ENCODE results near the gene SPINK8.
"Not testable (repeated sequence)": the region's sequence is repeated elsewhere in the genome, so short reads cannot be mapped to it uniquely, and the experiment has no call there.

Gene SPINK8

DNA sequence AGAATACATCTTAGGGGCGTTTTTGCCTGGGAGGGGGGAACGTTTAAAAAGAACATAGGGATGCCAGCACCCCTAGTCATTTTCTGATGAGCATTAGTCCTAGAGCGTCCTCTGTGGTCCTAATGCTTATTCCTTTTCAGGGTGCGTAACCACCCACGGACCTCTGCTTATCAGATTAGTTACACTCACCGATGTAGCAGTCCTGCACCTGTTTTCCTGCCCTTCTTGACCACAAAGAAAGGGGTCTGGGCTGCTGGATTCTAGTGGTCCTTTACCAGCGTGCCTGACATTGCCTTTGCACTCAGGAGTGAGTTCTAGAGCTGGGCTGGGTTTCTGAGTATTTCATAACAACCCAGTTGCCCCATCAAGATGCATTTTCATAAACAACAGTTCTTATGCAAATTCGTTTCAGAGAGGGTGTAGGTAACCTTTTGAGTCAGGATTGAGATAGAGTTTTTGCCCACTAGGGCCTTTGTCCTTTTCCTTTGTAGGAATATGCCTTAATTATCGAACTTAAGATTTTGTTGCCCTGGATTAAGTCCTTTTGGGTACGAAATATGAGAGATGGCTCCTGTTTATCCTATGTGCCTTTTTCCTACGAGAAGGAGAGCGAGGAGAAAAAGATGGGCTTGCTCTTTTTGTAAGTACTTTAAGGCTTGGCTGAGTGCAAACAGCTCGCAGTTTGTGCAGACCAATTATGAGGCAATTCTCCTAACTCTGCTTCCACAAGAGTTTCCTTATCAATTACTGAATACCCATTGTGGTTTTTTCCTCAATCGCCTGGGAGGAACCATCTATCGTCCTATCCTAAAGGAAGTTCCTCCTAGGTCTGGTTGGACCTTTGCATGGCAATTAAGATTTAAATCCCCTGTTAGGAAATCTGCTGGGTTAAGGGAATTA is at the start of gene SPINK8:
SPINK8 (minus strand) TSS at position 316 of the 900 bp plus-strand sequence. CDS start 5,320 bp downstream, outside the sequence.
- not testable (repeated sequence) for DNase-seq (ENCODE audit: low read depth)

DNA sequence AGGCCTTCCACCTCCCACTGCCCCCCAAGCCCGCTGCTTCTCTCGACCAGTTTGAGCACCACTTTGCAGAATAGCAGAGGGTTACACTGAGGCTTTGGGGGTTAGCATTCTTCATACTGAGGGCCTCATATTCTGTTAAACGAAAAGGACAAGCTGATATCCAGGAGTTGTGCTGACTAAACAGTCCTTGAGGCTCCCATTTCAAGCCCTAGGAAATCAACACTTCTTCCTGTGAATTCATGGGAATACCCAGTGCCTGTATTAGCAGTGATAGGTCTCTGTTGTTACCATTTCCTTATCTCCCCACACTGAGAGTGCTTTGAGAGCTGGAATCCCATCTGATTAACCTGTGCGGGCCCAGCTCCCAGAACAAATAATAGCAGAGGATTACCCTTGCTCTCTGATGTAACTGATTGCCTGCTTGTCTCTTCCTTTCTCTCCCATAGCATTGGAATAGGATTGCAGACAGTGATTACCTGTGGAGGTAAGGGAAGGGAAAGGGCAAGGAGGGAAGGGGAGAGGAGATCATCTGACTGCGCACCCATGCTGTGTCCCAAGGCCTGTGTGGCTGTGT is 39.5 kb upstream of the SPINK8 start:
- DNase-seq (ENCODE audit: low read depth) = no peak

DNA sequence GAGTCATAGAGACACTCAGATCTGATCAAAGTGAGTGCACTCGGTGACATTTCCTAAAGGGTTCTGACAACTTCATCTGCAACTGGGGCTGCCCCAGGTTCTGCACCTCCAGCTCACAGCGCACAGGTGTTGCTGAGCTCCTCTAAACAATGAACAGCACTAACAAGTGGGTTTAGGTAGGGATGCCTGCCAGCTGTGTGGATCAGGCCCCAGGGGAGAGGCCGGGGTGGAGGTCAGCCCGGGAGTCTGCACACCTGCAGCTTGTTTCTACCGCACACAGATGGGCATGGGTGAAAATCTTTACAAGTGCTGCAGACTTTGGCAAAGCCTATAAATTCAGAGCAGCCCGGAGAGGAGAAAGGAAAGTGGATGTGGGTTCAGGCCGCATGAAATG is 38.9 kb upstream of the SPINK8 start:
- no peak for DNase-seq (ENCODE audit: low read depth)

DNA sequence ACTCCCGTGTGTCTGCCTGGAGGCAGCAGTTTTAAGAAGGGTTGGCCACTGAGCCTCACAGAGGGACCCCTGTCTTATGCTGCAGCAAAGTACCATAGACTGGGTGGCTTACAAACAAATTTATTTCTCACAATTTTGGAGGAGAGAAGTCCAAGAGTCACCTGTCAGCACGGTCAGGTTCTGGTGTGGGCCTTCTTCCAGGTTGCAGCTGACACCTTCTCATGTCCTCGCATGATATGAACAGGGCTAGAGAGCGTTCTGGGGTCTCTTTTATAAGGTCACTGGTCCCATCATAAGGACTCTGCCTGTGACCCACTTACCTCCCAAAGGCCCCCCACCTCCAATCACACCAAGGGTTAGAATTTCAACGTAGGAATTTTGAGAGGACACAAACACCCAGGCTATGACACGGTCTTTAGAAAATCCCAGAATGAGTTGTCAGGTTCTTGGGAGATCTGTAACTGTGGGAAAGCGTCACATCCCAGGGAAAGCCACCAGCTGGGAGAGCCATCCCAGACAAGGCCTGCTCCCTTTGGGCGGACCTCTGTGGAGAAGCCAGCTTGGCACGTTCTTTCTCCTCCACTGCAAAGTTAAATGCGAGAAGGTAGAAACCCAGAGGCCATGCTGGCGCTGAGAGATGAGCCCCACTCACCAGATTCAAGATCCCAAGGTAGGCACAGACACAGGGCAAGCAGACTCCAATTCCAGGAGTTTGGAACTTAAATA is 38.4 kb upstream of the SPINK8 start, which contains the start of gene FBXW12:
FBXW12 (plus strand) TSS at position 569 of the 726 bp plus-strand sequence. CDS start 549 bp downstream, outside the sequence.
- DNase-seq (ENCODE audit: low read depth) = no peak

DNA sequence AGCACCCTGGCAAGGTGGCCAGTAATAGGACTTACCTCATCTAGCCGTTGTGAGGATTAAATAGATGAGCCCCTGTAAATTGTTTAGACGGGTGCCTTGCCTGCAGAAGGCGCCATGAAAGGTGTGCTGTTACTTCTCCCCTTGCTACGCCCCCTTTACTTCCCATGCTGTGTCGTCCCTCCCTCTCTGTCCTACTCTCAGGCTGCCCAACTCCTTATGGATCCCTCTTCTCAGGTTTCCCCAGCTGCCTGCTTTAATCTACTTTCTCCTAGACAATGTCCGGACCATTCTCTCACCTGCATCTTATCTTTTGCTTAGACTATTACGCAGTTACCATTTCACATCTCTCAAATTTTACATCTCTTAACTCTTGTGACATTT is 36.9 kb upstream of the SPINK8 start:
- no peak for DNase-seq (ENCODE audit: low read depth)

DNA sequence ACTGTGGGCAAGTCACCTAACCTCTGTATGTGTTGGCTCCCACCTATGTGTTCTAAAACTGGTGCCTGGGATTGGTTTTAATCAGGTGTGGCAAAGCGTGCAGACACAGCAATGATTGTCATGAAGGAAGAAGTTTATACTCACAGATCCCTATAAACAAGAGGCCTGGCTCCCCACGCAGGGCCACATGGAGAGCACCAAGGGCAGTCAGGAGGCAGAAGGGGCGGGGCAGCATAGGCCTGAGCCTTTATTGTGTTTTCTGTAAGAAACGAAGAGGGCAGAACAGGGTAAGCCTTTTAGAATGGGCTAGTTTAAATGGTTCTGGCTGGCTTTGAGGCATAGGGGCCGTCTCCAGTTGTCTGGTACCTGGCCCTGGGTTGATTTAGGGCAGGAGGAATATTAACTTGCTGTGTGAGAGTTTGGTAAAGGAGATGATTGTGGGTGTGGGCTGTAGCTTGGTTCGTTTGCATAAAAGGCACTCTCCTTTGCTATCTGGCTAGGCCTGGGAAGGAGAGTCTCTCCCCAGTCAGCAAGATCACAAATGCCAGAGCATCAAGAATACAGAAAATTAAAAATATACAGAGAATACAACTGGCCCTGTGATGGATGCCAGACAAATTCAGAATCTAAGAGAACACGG is 36.4 kb upstream of the SPINK8 start:
- DNase-seq (ENCODE audit: low read depth) = no peak

DNA sequence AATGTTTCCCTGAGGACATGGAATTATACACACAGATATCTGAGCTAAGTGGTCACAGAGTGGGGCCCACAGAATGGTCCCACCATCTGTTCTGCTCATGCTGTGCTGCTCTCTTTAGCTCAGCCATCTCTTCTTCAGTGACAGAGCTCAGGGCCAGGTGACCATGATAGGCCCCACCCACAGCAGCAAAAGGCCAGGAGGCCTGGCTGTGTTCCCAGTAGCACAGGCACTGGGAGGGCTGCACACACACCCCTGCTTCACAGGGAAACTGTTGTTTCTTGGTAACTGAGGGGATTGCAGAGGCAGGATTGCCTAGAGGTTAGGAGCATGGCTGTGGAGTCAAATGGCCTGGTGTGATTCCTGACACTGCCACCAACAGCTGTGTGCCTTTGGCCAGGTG is 33.7 kb upstream of the SPINK8 start:
- DNase-seq (ENCODE audit: low read depth) = no peak

DNA sequence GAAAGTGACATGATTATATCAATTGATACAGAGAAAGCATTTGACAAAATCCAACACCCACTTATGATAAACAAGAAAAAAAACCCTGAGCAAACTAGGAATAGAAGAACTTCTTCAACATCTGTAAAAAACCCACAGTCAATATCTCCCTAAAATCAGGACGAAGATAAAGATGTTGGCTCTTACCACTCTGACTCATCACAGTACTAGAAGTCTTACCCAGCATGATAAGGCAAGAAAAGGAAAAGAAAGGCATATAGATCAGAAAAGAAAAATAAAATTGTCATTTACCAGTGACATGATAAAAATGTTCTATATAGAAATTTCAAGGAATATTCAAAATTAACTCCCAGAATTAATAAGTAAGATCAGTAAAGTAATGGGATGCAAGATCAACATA is 31.4 kb upstream of the SPINK8 start:
- DNase-seq (ENCODE audit: low read depth) = no peak

DNA sequence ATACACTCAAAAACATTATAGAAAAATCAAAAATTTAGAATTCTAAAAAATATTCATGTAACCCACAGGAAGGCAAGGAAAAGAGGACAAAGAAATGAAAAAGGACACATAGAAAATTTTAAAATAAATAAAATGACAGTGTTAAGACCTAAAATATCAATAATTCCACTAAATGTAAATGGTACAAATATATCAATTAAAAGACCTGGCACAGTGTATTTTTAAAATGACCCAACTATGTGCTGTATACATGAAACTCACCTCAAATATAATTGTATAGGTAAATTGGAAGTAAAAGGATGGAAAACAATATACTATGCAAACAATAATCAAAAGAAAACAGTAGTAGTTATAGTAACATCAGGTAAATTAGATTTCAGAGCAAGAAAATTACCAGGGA is 28.5 kb upstream of the SPINK8 start:
- no peak for DNase-seq (ENCODE audit: low read depth)

DNA sequence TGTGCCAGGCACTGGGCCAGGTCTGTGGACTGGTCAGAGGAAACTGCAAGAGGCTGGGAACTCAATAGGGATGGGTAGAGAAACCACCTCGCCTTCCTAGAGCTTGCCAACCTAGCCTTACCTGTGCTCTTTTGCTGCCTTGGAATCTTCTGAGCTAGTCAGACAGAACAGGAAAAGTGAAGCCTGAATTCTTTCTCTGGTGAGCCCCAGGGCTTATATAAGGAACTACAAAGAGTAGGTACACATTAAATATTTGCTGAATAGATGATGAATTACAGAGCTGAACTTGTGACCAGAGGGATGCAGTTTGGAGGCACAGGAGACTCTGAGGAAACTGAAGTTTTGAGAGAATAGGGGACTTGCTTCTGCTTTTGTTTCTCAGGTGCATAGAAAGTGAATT is 23.0 kb upstream of the SPINK8 start:
- DNase-seq (ENCODE audit: low read depth) = no peak

DNA sequence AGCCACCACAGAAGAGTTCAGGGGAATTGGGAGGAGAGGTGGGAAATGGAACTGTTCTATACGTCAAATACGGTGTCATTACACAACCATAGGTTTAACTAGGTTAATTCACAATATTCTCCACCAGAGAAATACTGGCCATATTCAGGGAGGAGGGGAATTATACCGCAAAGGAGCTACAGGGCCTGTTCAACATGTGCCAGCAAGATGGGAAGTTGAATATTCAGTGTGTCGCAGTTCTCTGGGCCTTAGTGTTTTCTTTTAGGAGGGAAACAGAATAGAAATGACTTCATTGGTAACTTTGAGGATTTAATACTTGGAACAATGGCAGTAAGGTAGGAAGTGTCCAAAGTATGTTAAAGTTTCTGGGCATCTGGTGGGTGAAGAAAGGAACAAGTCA is 20.5 kb upstream of the SPINK8 start:
- DNase-seq (ENCODE audit: low read depth) = no peak

DNA sequence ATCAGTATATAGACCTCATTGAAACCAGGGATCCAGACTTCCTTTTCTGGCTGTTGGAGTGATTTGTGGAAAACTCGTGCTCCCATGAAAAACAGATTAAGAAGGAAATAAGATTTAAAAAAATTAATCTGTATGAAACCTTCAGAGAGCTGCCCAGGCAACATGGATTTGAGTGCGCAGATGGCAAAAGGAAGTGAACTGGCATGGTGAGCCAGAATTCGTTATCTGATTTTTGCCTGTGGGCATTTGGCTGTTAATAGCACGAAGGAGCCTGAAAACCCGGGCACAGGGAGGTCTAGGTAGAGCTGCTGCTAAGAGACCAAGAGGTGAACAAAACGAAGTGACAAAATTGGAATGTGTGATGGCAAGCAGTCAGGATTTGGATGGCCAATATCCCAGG is 19.1 kb upstream of the SPINK8 start:
- DNase-seq (ENCODE audit: low read depth) = no peak

DNA sequence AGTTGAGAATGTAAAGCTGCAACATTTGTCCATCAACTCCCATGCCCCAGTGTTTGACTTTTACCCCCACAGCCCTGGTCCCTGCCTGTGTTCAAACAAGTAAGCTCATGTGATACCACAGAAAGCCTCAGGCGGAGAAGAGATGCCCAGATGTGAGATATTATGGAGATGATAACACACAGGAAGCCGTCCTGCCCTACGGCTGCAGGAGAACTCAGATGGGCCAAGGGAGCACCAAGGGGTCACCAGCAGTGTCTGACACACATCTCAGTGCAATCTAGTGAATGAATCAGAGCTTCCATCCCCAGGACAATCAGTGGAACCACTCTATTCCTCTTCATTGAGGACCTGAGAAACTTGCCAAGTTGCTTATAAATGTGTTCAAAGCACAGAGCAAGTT is 14.0 kb upstream of the SPINK8 start:
- DNase-seq (ENCODE audit: low read depth) = no peak

DNA sequence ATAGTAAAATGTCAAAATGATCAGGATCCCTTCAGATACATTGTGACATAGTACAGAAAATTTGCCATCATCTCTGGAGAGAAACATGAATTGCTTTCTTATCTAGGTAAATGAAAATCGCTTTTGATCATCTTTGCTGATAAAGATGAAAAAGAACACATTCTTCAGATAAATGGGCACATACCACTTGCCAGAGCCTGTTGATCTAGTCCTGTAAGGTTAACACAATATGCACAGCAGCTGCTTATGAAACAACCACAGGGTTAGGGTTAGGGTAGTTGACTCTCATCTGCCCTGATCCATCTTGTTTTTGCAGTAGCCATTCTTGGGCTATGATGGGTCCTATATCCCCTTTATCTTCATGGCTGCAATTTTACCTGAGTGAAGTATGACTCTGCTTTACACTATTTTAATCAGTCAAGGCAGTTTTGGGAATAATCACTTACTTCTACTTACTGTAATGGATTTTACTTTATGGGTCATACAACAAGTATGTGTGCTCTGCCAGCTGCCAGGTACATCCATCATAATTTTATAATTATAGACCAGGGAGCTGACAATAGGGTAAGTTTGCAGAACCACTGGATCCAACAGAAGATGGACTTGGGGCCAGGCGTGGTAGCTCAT is 12.6 kb upstream of the SPINK8 start:
- no peak for DNase-seq (ENCODE audit: low read depth)

DNA sequence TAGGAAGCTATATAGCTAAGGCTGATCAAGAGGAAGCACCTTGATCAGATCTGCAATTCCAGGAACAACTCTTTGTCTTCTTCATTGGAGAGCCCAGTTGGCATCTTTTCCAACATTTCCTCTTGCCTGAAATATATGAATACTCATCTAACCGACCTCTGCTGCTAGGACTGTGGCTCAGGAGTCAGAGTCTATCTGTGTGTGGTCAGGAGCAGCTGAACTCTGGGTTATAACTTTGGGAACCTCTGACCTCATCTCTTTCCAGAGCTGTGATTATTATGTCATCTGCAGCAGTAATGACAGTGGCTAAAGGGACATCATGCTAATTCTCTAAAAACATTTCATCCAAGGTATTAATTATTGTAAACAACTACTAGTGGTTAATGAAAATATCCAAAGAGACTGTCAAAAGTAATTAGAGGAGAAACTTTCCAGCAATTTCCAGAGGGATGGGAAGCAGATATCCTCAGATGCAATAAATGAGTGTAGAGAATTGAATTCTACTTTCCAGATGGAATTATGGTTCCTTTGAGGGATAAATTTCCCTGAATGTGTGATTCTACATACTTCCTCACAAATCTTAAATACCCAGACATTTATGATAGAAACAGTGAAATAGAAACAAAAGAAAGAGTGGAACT is 11.5 kb upstream of the SPINK8 start:
- DNase-seq (ENCODE audit: low read depth) = no peak

DNA sequence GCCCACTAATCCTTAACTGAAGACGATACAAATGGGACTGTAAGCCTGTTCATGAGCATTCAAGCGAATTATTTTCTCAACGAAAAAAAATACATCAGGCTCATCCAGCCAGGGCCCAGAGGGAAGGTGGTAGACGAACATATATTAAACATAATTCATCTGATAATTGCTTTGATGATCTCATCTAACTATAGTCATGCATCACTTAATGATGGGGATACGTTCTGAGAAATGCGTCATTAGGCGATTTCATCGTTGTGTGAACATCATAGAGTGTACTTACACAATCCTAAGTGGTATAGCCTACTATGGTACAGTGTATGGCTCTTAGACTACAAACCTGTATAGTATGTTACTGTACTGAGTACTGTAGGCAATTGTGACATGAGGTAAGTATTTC is 10.0 kb upstream of the SPINK8 start:
- DNase-seq (ENCODE audit: low read depth) = no peak

DNA sequence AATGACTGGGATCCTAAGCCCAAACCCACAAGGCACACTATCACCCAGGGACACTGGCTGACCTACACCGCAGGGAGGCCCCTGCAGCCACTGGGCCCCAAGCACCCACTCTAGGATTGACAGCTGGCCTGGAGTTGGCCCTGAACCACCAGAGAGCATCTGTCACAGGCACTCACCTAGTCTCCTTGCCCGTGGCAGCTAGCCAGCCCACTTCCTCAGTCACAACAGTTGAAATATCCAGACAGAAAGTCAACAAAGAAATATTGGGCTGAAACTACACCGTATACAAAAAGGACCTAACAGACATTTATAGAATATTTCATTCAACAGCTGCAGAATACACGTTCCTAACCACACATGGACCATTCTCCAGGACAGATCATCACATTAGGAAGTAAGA is 5.2 kb upstream of the SPINK8 start:
- no peak for DNase-seq (ENCODE audit: low read depth)

DNA sequence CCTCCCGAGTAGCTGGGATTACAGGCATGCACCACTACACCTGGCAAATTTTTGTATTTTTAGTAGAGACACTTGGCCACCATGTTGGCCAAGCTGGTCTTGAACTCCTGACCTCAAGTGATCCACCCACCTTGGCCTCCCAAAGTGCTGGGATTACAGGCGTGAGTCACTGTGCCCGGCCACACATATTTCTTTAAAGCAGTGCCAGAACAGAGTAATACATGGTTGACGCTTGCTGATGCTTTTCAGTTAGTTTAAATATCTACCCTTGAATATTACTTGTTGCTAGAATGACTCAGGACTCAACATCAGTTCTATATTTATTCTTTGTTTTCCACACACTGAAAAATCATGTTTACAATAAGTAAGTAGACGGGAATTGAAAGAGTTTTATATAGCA is 4.1 kb upstream of the SPINK8 start:
- DNase-seq (ENCODE audit: low read depth) = not testable (repeated sequence)

DNA sequence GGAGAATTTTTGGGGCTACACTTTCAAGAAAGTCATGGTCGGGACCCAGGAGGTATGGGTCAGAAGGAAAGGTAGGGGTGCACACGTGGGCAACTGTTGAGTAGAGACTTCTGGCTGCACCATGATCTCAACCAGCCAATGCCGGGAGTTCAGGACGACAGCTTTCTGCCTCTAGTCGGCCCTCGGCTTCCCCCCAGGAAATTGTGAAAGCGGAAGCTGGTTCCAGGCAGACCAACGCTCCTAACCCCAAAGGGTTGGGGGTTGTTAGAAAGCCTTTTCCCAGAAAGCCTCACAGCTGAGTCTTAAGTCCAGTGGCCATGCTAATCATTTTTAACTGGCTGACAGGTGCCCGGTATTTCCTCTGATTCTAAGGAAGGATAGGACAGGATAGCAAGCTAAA is 1.8 kb upstream of the SPINK8 start:
- DNase-seq (ENCODE audit: low read depth) = not testable (repeated sequence)

DNA sequence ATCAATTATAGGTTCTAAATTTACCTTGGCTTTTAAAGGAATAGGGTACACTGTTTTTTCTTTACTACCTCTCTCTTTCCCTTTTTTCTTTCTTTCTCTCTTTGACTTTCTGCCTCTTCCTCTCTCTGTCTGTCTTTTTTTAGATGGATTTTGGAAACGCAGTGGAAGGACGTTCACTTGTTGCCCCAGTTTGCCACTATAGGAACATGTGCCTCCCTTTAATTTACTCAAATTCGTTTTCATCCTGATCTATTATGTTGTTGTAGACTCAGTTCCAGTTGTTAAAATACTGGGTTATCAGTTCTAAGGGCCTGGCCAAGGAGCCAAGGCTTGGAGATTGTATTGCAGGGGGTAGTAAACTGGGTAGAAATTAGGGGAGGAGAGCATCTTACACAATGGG is 1.1 kb upstream of the SPINK8 start:
- no peak for DNase-seq (ENCODE audit: low read depth)

DNA sequence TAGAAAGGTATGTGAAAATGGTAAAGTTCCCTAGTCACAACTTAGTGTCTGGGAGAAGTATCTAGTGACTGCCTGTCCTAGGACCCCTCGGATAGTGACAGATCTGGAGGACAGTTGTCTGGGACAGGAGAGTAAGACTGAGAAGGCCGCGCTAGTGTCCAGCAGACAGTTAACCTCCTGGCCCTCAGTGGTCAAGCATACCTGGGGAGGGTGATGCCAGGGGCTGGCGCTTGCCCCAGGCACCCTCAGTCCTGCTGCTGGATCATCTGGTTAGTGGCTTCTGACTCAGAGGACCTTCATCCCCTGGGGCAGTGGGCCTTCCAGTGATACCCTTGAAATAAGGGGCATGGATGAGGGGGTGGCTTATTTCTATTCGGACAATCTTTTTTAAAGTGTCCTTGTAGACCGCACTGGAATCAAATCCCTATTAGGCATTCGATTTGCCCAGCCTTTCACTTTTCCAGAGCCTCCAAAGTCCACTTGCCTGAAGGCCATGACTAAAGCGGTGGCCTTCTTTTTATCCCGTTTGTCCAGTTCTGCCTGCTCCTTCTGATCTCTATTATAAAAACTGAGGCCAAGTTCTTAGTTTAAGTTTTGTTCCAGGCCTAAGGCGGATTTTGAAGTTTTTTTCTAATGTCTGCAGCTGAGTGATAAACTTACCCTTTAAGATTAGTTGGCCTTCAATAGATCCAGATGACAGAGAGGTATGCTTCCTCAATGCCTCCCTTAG is 1.6 kb downstream of the SPINK8 start:
- not testable (repeated sequence) for DNase-seq (ENCODE audit: low read depth)
